ENCODE measurements around the gene KCNT1. TPM values are rescaled to one million over a fixed set of nuclear protein-coding genes. Genes with fewer than 3 reads are reported as not detected.
"Not testable (repeated sequence)": the region's sequence is repeated elsewhere in the genome, so short reads cannot be mapped to it uniquely, and the experiment has no call there.

KCNT1 gene
- total RNA-seq, 2 donors from 2014 or later: 0.48 TPM; not detected in 1

GRCh38 chr9:135669616-135670285 is 32.2 kb upstream of the KCNT1 start:
- Histone ChIP-seq H3K27ac (no peak overlapping the region), H3K4me3 (no peak overlapping the region), H3K4me1 (no peaks in the 10 kb centered on the region), H3K27me3 (no peaks in the 10 kb centered on the region), H3K36me3 (no peaks in the 10 kb centered on the region), H3K9me3 (no peaks in the 10 kb centered on the region)
- no peak for DNase-seq (ENCODE audit: low spot score)
- no peak for TF ChIP-seq CTCF (IDR thresholded peaks at IDR 0.05)

- Histone ChIP-seq H3K27me3 (no peaks in the 10 kb centered on the region), H3K4me1 (no peaks in the 10 kb centered on the region), H3K36me3 (no peaks in the 10 kb centered on the region), H3K4me3 (no peak overlapping the region), H3K27ac (no peak overlapping the region), H3K9me3 (no peaks in the 10 kb centered on the region)
- no peak for DNase-seq (ENCODE audit: low spot score)
- no peak for TF ChIP-seq CTCF (IDR thresholded peaks at IDR 0.05)
These were observed 31.0 kb upstream of the KCNT1 start for GRCh38 chr9:135670721-135671590.

GRCh38 chr9:135671591-135672041 is 30.4 kb upstream of the KCNT1 start:
- no peak overlapping the region for H3K27ac ChIP-seq
- no peaks in the 10 kb centered on the region for H3K27me3 ChIP-seq
- H3K9me3 ChIP-seq: no peaks in the 10 kb centered on the region
- no peak overlapping the region for H3K4me3 ChIP-seq
- no peak for DNase-seq (ENCODE audit: low spot score)
- H3K4me1 ChIP-seq: no peaks in the 10 kb centered on the region
- TF ChIP-seq CTCF (IDR thresholded peaks at IDR 0.05): no peak
- no peaks in the 10 kb centered on the region for H3K36me3 ChIP-seq

GRCh38 chr9:135672786-135673185 is 29.2 kb upstream of the KCNT1 start:
- not testable (repeated sequence) for H3K4me1 ChIP-seq; H3K4me3 ChIP-seq; H3K27ac ChIP-seq; H3K36me3 ChIP-seq; H3K9me3 ChIP-seq; DNase-seq (ENCODE audit: low spot score); H3K27me3 ChIP-seq

GRCh38 chr9:135673941-135674340 is 28.0 kb upstream of the KCNT1 start:
- H3K4me3 ChIP-seq: no peak overlapping the region
- H3K4me1 ChIP-seq: no peaks in the 10 kb centered on the region
- H3K27ac ChIP-seq: no peak overlapping the region
- H3K9me3 ChIP-seq: no peaks in the 10 kb centered on the region
- no peak for TF ChIP-seq CTCF (IDR thresholded peaks at IDR 0.05)
- no peaks in the 10 kb centered on the region for H3K27me3 ChIP-seq
- H3K36me3 ChIP-seq: no peaks in the 10 kb centered on the region
- DNase-seq (ENCODE audit: low spot score): no peak

- Histone ChIP-seq H3K4me3 (no peak overlapping the region), H3K4me1 (no peaks in the 10 kb centered on the region), H3K9me3 (no peaks in the 10 kb centered on the region), H3K27ac (no peak overlapping the region), H3K27me3 (no peaks in the 10 kb centered on the region), H3K36me3 (no peaks in the 10 kb centered on the region)
- TF ChIP-seq CTCF (IDR thresholded peaks at IDR 0.05): no peak
- no peak for DNase-seq (ENCODE audit: low spot score)
These were observed 27.0 kb upstream of the KCNT1 start for GRCh38 chr9:135674977-135675376.
